Urinary bladder (tissue), 4 donors: ENCODE data around the gene FRMD4A. TPM values are rescaled to one million over a fixed set of nuclear protein-coding genes. Genes with fewer than 3 reads are reported as not detected.
"Not testable (repeated sequence)": the region's sequence is repeated elsewhere in the genome, so short reads cannot be mapped to it uniquely, and the experiment has no call there.

Experiments
- DNase-seq: peaks from one replicate; pipeline ENCODE4 v3.0.0-alpha.2; 2015; ENCODE audit errors: extremely low spot score
- H3K27ac ChIP-seq: one replicate; pipeline ENCODE4 v1.5.1; 2013; ENCODE audit warnings: low read depth, mild to moderate bottlenecking, moderate library complexity
- H3K36me3 ChIP-seq: one replicate; pipeline ENCODE4 v1.6.1; 2013; ENCODE audit warnings: mild to moderate bottlenecking, moderate library complexity; ENCODE audit not compliant: insufficient read depth
- H3K4me1 ChIP-seq: one replicate; pipeline ENCODE4 v1.6.1; 2013; ENCODE audit warnings: mild to moderate bottlenecking, moderate library complexity; ENCODE audit not compliant: insufficient read depth
- H3K4me3 ChIP-seq: one replicate; pipeline ENCODE4 v1.5.1; 2013; ENCODE audit warnings: low read depth, low read length
- WGBS: extraction: QIAGEN DNeasy Blood & Tissue Kit; methylation state at CpG from one replicate; pipeline ENCODE4 v1.1.7; 2013; 5-methylcytosine and 5-hydroxymethylcytosine counted together
- polyA plus RNA-seq: library from polyadenylated mRNA; stranded (reverse); fragments of 200-250 nt; gene quantifications from one replicate; pipeline ENCODE4 v1.2.3, GENCODE V29; 2013
- total RNA-seq: library from RNA; depleted of rRNA; stranded (reverse); fragments of >200 nt; gene quantifications from one replicate; pipeline ENCODE4 v1.2.3, GENCODE V29; 2014
- donor health status: healthy with polysubstance abuse.
- donor health status: healthy.

Gene FRMD4A
- total and polyA plus RNA-seq, 2 donors = 15.1 to 32.9 TPM

DNA sequence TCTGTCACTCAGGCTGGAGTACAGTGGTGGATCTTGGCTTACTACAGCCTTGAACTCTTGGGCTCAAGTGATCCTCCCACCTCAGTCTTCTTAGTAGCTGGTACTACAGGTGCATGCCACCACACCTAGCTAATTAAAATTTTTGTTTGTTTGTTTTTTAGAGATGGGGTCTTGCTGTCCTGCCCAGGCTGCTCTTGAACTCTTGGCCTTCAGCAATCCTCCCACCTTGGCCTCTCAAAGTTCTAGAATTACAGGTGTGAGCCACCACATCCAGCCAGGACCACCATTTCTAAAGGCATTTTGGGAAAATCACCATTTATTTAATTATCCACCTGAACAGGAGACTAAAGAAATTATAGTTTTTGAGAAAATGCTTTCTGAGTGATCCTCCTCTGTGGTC lies 491.7 kb downstream of the FRMD4A start:
- Histone ChIP-seq H3K27ac (no peak overlapping the region), H3K4me3 (no peak overlapping the region), H3K36me3 (no peaks in the 10 kb centered on the region), H3K4me1 (no peaks in the 10 kb centered on the region)
- no peak for DNase-seq

DNA sequence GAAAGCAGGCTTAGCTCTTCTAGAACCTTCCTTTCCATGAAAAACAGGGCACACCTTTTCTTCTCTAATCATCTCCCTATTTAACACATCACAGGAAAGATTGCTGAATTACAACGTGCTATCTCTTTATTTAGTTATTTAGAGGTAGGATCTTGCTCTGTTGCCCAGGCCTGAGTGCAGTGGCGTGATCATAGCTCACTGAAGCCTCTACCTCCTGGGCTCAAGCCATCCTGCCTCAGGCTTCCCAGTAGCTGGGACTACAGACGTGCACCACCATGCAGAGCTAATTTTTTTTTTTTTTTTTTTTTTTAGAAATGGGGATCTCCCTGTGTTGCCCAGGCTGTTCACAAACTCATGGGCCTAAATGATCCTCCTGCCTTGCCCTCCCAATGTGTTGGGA lies 492.8 kb downstream of the FRMD4A start:
- H3K36me3 ChIP-seq = no peaks in the 10 kb centered on the region
- no peaks in the 10 kb centered on the region for H3K4me1 ChIP-seq
- no peak for DNase-seq
- no peak overlapping the region for H3K27ac ChIP-seq
- no peak overlapping the region for H3K4me3 ChIP-seq
- 98% methylated on average over 3 of the region's 3 CpGs for WGBS

DNA sequence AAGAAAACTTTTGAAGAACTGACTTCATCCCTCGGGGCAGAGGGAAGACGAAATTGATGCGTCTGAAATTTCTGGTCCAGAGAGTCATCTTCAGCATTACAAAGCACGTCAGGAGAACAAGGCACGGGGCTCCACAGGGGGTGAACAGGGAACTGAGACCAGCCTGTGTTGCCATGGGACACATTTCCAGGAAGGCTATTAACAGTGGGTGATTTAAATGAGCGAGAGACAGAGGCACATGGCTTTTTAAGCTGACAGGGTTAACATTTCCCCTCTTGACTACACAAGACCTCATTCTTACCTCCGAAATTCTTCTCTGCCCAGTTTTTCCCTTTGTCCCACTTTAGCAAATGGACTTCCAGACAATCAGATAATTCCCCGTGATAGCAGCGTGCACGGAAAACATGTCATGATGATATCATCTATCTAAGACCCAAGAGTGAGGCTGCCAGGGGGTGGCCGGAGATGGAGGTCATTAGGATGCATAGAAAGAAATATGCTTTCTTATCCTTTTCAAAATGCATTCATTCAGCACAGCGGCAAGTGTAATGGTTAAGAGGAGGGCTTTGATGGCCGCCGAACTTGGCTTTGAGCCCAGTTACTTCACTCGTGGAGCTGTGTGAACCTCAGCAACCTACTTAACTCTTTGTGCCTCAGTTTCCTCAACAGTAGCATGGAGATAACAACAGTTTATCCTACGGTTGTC lies 496.0 kb downstream of the FRMD4A start:
- H3K27ac ChIP-seq = no peak overlapping the region
- no peak overlapping the region for H3K4me3 ChIP-seq
- H3K36me3 ChIP-seq = no peaks in the 10 kb centered on the region
- H3K4me1 ChIP-seq = no peaks in the 10 kb centered on the region
- WGBS = 36% methylated on average over 16 of the region's 16 CpGs
- DNase-seq = no peak

DNA sequence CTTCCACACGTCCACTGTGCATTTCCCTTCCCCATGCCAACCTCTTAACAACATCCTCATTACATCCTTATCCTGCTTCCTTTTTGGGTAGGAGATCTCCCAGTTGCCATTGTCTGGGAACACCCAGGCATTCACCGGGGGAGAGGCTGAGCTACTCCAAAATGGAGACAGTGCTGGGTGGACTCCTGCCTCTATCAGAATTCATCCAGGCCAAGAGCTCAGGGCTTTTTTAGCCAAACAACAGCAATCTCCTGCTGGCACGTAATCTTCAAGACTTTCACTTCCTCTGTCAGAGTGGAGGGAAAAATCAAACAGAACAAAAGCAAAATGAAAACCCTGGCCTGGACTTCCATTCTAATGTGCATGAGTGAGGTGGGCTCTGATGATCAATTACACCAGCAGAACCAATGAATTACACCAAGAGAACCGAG lies 499.0 kb downstream of the FRMD4A start:
- no peak overlapping the region for H3K4me3 ChIP-seq
- H3K4me1 ChIP-seq = no peaks in the 10 kb centered on the region
- no peak overlapping the region for H3K27ac ChIP-seq
- WGBS = 31% methylated on average over 4 of the region's 4 CpGs
- no peak for DNase-seq
- H3K36me3 ChIP-seq = no peaks in the 10 kb centered on the region

DNA sequence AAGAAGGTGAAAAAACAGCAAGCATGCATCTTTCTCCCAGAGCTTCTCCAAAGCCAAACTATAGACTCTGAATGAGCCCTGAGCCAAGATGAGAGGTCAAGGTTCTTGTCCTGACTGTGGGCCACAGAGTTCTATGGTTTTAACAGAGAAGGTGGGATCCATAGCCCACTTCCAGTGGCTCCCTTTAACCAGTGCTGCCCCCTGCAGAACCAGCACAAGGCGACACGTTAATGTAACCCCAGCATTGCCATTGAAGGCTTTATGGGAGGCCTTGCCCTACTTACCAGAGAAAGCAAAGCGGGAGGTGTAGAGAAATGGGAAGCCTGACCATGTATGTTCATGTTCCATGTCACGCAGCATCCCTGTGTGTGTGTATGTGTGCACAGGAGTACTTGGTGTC lies 500.3 kb downstream of the FRMD4A start:
- Histone ChIP-seq H3K4me1 (no peaks in the 10 kb centered on the region), H3K36me3 (no peaks in the 10 kb centered on the region)
- 97% methylated on average over 4 of the region's 4 CpGs for WGBS

DNA sequence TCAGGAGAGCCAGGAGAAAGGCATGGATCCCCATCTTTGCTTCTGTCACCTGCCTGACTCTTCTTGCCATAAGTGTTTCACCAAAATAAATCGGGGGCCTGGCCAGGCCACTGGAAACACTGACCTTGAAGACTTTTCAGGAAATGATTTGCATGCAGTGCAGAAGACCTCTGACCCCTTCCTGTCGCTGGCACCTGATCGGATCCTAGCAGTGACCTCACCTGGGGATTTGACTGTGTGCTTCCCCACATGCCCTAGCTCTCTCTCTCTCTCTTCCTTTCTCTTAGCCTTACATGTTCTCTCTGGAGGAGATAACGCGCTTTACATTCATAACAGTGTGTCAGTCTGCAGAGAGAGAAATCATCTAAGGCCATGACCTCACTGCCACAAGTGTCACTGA lies 500.9 kb downstream of the FRMD4A start:
- no peak overlapping the region for H3K27ac ChIP-seq
- 88% methylated on average over 5 of the region's 5 CpGs for WGBS
- no peak for DNase-seq
- H3K4me1 ChIP-seq = no peaks in the 10 kb centered on the region
- no peak overlapping the region for H3K4me3 ChIP-seq
- no peaks in the 10 kb centered on the region for H3K36me3 ChIP-seq

More for the DNA sequence above, 500.3 kb downstream of the FRMD4A start:
- H3K4me3 ChIP-seq = no peak overlapping the region
- no peak overlapping the region for H3K27ac ChIP-seq
- no peak for DNase-seq

DNA sequence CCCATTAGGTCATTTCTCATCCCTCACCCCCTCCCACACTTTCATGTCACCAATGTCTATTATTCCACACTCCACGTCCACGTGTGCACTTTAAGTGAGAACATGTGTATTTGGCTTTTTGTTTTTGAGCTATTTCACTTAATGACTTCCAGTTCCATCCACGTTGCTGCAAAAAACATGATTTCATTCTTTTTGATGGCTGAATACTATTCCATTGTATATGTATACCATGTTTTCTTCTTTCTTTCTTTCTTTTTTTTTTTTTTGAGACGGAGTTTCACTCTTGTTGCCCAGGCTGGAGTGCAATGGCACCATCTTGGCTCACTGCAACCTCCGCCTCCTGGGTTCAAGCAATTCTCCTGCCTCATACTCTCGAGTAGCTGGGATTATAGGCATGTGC lies 502.4 kb downstream of the FRMD4A start:
- H3K4me1 ChIP-seq, DNase-seq, H3K27ac ChIP-seq, H3K4me3 ChIP-seq, H3K36me3 ChIP-seq: not testable (repeated sequence)
- WGBS = 79% methylated on average over 6 of the region's 6 CpGs

DNA sequence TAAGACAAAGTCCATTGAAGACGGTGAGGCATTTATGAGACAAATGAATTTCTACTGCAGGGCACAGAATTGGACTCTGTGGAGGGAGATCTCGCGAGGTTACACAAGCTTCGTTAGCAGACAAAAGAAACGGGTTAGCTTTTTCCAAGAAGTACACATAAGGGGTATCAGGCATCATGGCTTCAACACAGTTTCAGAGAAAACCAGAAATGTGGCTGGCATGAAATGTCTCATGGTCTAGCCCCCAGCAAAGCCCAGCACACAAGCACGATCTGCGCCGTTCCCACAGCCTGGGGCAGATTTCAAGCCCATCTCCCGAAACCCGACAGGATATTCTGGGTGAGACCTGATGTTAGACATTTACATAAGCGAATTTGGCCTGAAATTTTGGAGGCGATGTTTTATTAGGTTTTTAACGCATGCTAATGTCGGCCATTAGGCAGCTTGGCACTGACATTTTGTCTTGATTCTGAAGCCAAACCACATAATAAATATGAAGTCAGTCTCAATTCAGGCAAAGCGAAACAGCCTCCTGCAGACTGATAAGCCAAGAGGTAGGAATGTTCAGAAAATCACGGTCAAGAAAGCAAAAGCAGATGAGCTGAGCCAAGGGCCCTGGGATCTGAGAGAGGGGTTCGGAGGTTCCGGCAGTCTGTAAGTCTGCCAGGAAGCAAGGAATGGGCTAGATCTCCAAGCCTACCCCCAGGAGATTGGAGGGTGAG lies 503.5 kb downstream of the FRMD4A start:
- no peak overlapping the region for H3K27ac ChIP-seq
- no peaks in the 10 kb centered on the region for H3K36me3 ChIP-seq
- peak overlapping the region; percentile 12 for H3K4me3 ChIP-seq
- no peak for DNase-seq
- H3K4me1 ChIP-seq = no peaks in the 10 kb centered on the region
- 44% methylated on average over 18 of the region's 18 CpGs for WGBS

DNA sequence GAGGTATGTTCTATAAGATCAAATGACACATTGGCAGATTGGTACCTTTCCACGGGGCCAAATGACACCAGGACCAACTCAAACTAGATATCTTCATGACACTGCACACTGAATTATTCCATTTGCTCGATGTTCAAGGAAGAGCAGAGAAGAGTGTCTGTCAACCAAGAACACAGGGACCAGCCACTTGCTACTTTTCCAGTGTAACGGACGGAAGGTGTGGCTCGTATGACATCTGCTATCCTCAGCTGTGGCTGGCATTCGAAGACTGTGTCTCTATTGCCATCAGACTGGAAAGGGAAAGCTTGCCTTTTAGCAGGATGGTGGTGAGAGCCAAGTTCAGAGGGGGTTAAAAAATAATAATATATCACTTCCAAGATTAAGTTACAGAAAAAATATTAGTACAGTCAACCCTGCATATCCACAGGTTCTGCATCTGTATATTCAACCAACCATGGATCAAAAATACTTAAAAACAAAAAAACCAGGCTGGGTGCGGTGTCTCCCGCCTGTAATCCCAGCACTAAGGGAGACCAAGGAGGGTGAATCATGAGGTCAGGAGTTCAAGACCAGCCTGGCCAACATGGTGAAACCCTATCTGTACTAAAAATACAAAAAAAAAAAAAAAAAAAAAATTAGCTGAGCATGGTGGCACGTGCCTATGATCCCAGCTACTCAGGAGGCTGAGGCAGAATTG lies 506.9 kb downstream of the FRMD4A start:
- WGBS = 93% methylated on average over 9 of the region's 9 CpGs
- Histone ChIP-seq H3K4me3 (no peak overlapping the region), H3K36me3 (no peaks in the 10 kb centered on the region), H3K27ac (no peak overlapping the region), H3K4me1 (no peaks in the 10 kb centered on the region)
- DNase-seq = no peak

DNA sequence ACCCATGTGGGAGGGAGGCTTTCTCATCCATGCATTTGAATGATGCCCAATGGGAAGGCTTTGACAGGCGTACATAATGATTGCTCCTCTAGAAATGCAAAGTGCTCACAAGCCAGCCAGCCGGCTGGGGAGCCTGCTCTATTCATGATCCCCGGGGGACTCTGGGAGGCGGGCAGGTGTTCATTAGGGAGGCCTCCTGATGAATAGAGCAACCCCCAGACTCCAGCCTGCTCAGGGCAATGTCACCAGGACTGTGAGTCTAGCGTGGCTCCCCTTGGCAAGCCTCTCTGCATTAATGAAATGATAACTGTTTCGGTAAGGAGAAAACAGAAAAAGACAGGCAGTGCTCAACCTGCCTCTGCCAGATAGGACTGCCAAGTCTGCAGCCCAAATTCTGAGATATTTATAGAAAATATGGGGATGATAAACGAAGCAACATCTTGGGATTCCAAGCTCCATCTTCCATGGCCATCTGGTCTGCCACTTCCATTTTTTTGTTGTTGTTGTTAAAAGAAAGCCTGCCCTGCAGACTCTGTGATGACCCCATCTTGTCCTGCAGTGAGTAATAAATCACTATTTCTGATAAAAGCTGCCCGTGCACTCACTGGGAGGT lies 507.5 kb downstream of the FRMD4A start:
- Histone ChIP-seq H3K36me3 (no peaks in the 10 kb centered on the region), H3K27ac (no peak overlapping the region), H3K4me3 (no peak overlapping the region), H3K4me1 (no peaks in the 10 kb centered on the region)
- 74% methylated on average over 8 of the region's 8 CpGs for WGBS
- no peak for DNase-seq

DNA sequence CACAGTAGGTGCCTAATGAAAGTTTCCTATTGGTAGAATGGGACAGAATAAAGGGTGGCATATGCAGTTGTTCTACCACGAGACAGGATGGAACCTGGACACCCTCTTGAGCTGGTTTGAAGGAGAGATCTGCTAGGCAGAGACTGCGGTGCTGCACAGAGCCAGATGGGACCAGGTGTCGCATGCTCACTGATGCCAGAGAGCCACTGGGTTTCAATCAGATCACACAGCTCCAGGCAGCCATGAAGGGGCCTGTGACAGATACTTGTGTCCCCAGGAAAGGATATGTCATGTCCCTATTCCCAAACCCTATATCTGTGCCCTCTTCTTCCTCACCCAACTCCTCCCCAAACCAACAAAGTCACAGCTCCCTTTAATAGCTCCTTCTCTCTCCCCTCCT lies 508.2 kb downstream of the FRMD4A start:
- WGBS = 95% methylated on average over 3 of the region's 3 CpGs
- H3K4me3 ChIP-seq = no peak overlapping the region
- no peaks in the 10 kb centered on the region for H3K36me3 ChIP-seq
- H3K27ac ChIP-seq = no peak overlapping the region
- H3K4me1 ChIP-seq = no peaks in the 10 kb centered on the region
- no peak for DNase-seq

DNA sequence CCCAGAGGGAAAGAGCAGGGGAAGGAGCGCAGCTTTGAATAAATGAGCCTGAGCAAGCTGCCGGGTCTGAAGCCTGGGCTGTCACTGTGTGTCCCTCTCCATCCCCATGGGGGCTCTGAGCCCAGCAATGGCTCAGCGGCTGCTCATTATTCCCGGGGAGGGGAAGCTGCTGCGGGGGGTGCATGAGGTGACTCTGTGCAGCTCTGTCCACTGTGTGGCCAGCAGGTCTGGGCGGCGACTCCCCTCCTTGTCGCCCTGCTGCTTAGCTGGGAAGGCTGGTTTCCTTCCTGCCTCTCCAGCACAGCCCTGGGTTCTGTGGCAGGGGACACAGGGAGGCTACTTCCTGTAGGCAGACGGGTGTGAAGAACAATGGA lies 509.8 kb downstream of the FRMD4A start:
- no peaks in the 10 kb centered on the region for H3K4me1 ChIP-seq
- H3K27ac ChIP-seq = no peak overlapping the region
- 72% methylated on average over 9 of the region's 9 CpGs for WGBS
- H3K4me3 ChIP-seq = no peak overlapping the region
- no peak for DNase-seq
- no peaks in the 10 kb centered on the region for H3K36me3 ChIP-seq

DNA sequence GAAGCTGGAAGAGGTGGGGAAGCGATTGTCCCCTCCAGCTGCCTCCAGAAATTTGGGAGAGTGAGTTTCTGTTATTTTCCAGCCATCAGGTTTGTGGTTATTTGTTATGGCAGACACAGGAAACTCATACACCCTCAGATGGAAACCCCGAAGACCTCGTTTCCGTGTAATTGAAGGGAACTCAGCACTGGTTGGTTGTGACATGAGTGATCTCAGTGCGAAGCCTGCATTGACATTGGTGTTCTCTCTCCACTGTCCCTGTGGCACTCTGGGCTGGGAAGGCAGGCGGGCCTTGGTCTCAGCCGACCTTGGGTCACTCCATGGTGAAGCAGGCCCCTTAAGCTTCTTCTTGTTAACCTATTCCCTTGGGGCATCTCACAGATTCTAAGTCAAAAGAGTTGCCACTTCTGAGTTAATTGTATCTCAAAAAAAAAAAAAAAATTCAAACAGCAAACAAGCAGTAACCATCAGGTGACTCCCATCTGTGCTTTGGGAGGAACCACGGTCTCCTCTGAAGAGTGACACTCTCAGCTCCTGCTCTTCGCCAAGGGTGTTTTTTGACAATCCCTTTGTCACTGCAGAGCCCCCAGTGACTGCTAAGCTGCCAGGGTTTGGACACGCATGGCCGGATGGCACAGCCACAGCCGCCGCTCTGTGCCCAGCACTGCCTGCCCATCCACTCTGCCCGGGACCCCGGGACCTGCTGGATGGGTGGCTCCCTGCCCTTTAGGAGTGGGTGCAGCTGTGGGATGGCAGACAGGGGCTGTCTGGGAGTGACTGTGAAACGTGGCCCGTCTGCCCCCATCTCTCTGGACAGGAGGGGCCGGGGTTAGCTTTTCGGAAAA lies 510.4 kb downstream of the FRMD4A start:
- H3K36me3 ChIP-seq = no peaks in the 10 kb centered on the region
- 89% methylated on average over 19 of the region's 19 CpGs for WGBS
- no peaks in the 10 kb centered on the region for H3K4me1 ChIP-seq
- no peak for DNase-seq
- H3K27ac ChIP-seq = no peak overlapping the region
- no peak overlapping the region for H3K4me3 ChIP-seq
